HEK293 (cell line): ENCODE data around the gene EPPIN.

Experiments
- CTCF ChIA-PET: fragments of 350-600 bp; formaldehyde crosslinking; extraction: SDS; loops from one replicate; lab custom pipeline; 2021; ENCODE audit warnings: antibody characterized with exemption; lab: Yijun Ruan, JAX
- POLR2A ChIA-PET: fragments of 300-600 bp; formaldehyde crosslinking; extraction: SDS; loops from one replicate; lab custom pipeline; 2020; ENCODE audit warnings: antibody characterized with exemption, inconsistent platforms; lab: Yijun Ruan, JAX
- H3K27ac ChIP-seq: fragments of 200-500 bp; sonication (Bioruptor generic); 2 replicates; pipeline ENCODE4 v1.5.1; 2014; ENCODE audit warnings: low read depth, low read length, control low read depth, inconsistent platforms; ENCODE audit errors: extremely low read depth
- H3K36me3 ChIP-seq, 2 experiments: fragments of 200-500 bp in 1 of 2; sonication (Bioruptor generic) in 1 of 2; 1 replicate in 1 of 2; 2 replicates in 1 of 2; pipeline ENCODE4 v1.5.1; 2014 to 2017; ENCODE audit warnings: inconsistent platforms in 2 of 2, low read length in 2 of 2; ENCODE audit not compliant: control insufficient read depth in 2 of 2, insufficient read depth in 1 of 2
- H3K4me1 ChIP-seq: fragments of 200-500 bp; sonication (Bioruptor generic); 2 replicates; pipeline ENCODE4 v1.5.1; 2014; ENCODE audit warnings: mild to moderate bottlenecking, low read length, inconsistent platforms; ENCODE audit not compliant: control insufficient read depth, insufficient read depth
- H3K4me3 ChIP-seq: 2 replicates; pipeline ENCODE4 v1.5.1; 2011; ENCODE audit warnings: low read depth, mild to moderate bottlenecking, control low read depth, low read length, moderate library complexity
- H3K9me3 ChIP-seq: fragments of 200-500 bp; sonication (Bioruptor generic); 2 replicates; pipeline ENCODE4 v1.5.1; 2014; ENCODE audit warnings: low read depth, low read length, inconsistent platforms; ENCODE audit not compliant: control insufficient read depth, insufficient read depth
- BCL6B ChIP-seq: fragments of 450-650 bp; formaldehyde crosslinking; IDR thresholded peaks from 2 replicates; pipeline ENCODE4 v1.5.1; 2017; ENCODE audit warnings: missing biosample characterization, missing genetic modification characterization
- GLI4 ChIP-seq: fragments of 450-650 bp; formaldehyde crosslinking; IDR thresholded peaks from 2 replicates; pipeline ENCODE4 v1.5.1; 2016; ENCODE audit warnings: missing biosample characterization, missing genetic modification characterization
- REPIN1 ChIP-seq: fragments of 450-650 bp; formaldehyde crosslinking; IDR thresholded peaks from 2 replicates; pipeline ENCODE4 v1.5.1; 2017; ENCODE audit warnings: missing biosample characterization, missing genetic modification characterization, low read depth
- SETDB1 ChIP-seq: IDR thresholded peaks from one replicate; pipeline ENCODE4 v1.6.1; 2017; ENCODE audit warnings: mild to moderate bottlenecking, low read length, moderate library complexity, mixed read lengths; ENCODE audit not compliant: insufficient read length
- ZBTB48 ChIP-seq: fragments of 450-650 bp; formaldehyde crosslinking; IDR thresholded peaks from 2 replicates; pipeline ENCODE4 v1.5.1; 2016; ENCODE audit warnings: missing biosample characterization, missing genetic modification characterization
- ZBTB49 ChIP-seq: fragments of 450-650 bp; formaldehyde crosslinking; IDR thresholded peaks from 2 replicates; pipeline ENCODE4 v1.5.1; 2016; ENCODE audit warnings: missing biosample characterization, missing genetic modification characterization, low read depth
- ZFHX2 ChIP-seq: fragments of 450-650 bp; formaldehyde crosslinking; conservative IDR thresholded peaks from 2 replicates; pipeline ENCODE4 v1.5.1; 2016; ENCODE audit warnings: missing biosample characterization, missing genetic modification characterization
- ZIC2 ChIP-seq: fragments of 450-650 bp; formaldehyde crosslinking; IDR thresholded peaks from 2 replicates; pipeline ENCODE4 v1.5.1; 2016; ENCODE audit warnings: missing biosample characterization, missing genetic modification characterization
- ZNF157 ChIP-seq: fragments of 450-650 bp; formaldehyde crosslinking; IDR thresholded peaks from 2 replicates; pipeline ENCODE4 v1.5.1; 2016; ENCODE audit warnings: missing biosample characterization, missing genetic modification characterization
- ZNF221 ChIP-seq: fragments of 450-650 bp; formaldehyde crosslinking; IDR thresholded peaks from 2 replicates; pipeline ENCODE4 v1.5.1; 2017; ENCODE audit warnings: missing biosample characterization, missing genetic modification characterization, borderline replicate concordance
- ZNF223 ChIP-seq: fragments of 450-650 bp; formaldehyde crosslinking; IDR thresholded peaks from 2 replicates; pipeline ENCODE4 v1.5.1; 2016; ENCODE audit warnings: missing biosample characterization, missing genetic modification characterization
- ZNF26 ChIP-seq: fragments of 450-650 bp; formaldehyde crosslinking; IDR thresholded peaks from 2 replicates; pipeline ENCODE4 v1.5.1; 2016; ENCODE audit warnings: missing biosample characterization, missing genetic modification characterization
- ZNF280D ChIP-seq: fragments of 450-650 bp; formaldehyde crosslinking; IDR thresholded peaks from 2 replicates; pipeline ENCODE4 v1.5.1; 2016; ENCODE audit warnings: missing biosample characterization, missing genetic modification characterization
- ZNF324 ChIP-seq: fragments of 450-650 bp; formaldehyde crosslinking; IDR thresholded peaks from 2 replicates; pipeline ENCODE4 v1.5.1; 2016; ENCODE audit warnings: missing biosample characterization, missing genetic modification characterization
- ZNF354C ChIP-seq: fragments of 450-650 bp; formaldehyde crosslinking; IDR thresholded peaks from 2 replicates; pipeline ENCODE4 v1.5.1; 2016; ENCODE audit warnings: missing biosample characterization, missing genetic modification characterization, low read depth, borderline replicate concordance
- ZNF514 ChIP-seq: fragments of 450-650 bp; formaldehyde crosslinking; IDR thresholded peaks from 2 replicates; pipeline ENCODE4 v1.5.1; 2016; ENCODE audit warnings: missing biosample characterization, missing genetic modification characterization
- ZNF521 ChIP-seq: fragments of 450-650 bp; formaldehyde crosslinking; IDR thresholded peaks from 2 replicates; pipeline ENCODE4 v1.5.1; 2017; ENCODE audit warnings: missing biosample characterization, mild to moderate bottlenecking, missing genetic modification characterization
- ZNF623 ChIP-seq: fragments of 450-650 bp; formaldehyde crosslinking; IDR thresholded peaks from 2 replicates; pipeline ENCODE4 v1.5.1; 2016; ENCODE audit warnings: missing biosample characterization, missing genetic modification characterization

Gene EPPIN

GRCh38 chr20:45495501-45495941, 51.7 kb downstream of the EPPIN start:
- Histone ChIP-seq H3K36me3 (no peaks in the 10 kb centered on the region), H3K4me3 (no peak overlapping the region), H3K4me1 (no peaks in the 10 kb centered on the region), H3K27ac (no peak overlapping the region), H3K9me3 (no peaks in the 10 kb centered on the region)
- TF ChIP-seq ZNF280D (tag by site-specific recombination) (no peak), ZNF157 (tag by site-specific recombination) (no peak), ZNF514 (tag by site-specific recombination) (no peak), ZNF324 (tag by site-specific recombination) (no peak), SETDB1 (no peak), ZIC2 (tag by site-specific recombination) (no peak), ZBTB49 (tag by site-specific recombination) (no peak), ZNF221 (no peak), GLI4 (tag by site-specific recombination) (no peak), ZNF623 (tag by site-specific recombination) (no peak), ZNF354C (tag by site-specific recombination) (no peak), ZFHX2 (tag by site-specific recombination) (no peak), REPIN1 (tag by site-specific recombination) (no peak), BCL6B (no peak), ZNF521 (tag by site-specific recombination) (no peak), ZBTB48 (no peak), ZNF223 (tag by site-specific recombination) (no peak), ZNF26 (tag by site-specific recombination) (no peak)
- CTCF ChIA-PET = interaction anchor here (0.5 to 0.7 kb wide), 3 partner anchors 29 to 267 kb away, joined by 3 read pairs; no protein-coding TSS in a partner anchor
- POLR2A ChIA-PET = no interaction called here
